Measurements from ENCODE around the gene HNRNPUL1. TPM values are rescaled to one million over a fixed set of nuclear protein-coding genes. Genes with fewer than 3 reads are reported as not detected.
A peak's percentile ranks its signal among the peaks of the same experiment; 100 is the strongest.
"Not testable (repeated sequence)": the region's sequence is repeated elsewhere in the genome, so short reads cannot be mapped to it uniquely, and the experiment has no call there.

HNRNPUL1 gene
- total RNA-seq, 2 experiments from 2014 or later = 332 to 340 TPM

GRCh38 chr19:41289814-41290213 is 25.6 kb downstream of the HNRNPUL1 start:
- H3K4me3 Mint-ChIP-seq; POLR2A ChIA-PET; H3K9me3 Mint-ChIP-seq (ENCODE audit: insufficient read depth); H3K27me3 Mint-ChIP-seq (ENCODE audit: low read depth); ATAC-seq; DNase-seq; H3K27ac Mint-ChIP-seq: not testable (repeated sequence)
- H3K36me3 Mint-ChIP-seq (ENCODE audit: low read depth) = peaks cover 77% of the 10 kb centered on the region
- peaks cover 12% of the 10 kb centered on the region for H3K4me1 Mint-ChIP-seq (ENCODE audit: low read depth)
- CTCF ChIA-PET = interaction anchor here (3.3 kb wide), 1 partner anchor 19 kb away, joined by 18 read pairs; no protein-coding TSS in a partner anchor

- no peak for ATAC-seq
- no peak overlapping the region for H3K27ac Mint-ChIP-seq
- H3K4me1 Mint-ChIP-seq (ENCODE audit: low read depth) = peaks cover 51% of the 10 kb centered on the region
- no peak overlapping the region for H3K4me3 Mint-ChIP-seq
- H3K27me3 Mint-ChIP-seq (ENCODE audit: low read depth) = no peaks in the 10 kb centered on the region
- H3K36me3 Mint-ChIP-seq (ENCODE audit: low read depth) = peaks cover 88% of the 10 kb centered on the region
- no peak for DNase-seq
- H3K9me3 Mint-ChIP-seq (ENCODE audit: insufficient read depth) = no peaks in the 10 kb centered on the region
- ChIA-PET CTCF (interaction anchor here (1.2 to 2.3 kb wide), 2 partner anchors 14 to 57 kb away, joined by 3 to 18 read pairs; no protein-coding TSS in a partner anchor), POLR2A (interaction anchor here (1.5 kb wide), 1 partner anchor 29 kb away, joined by 5 read pairs; no protein-coding TSS in a partner anchor)
Observed at GRCh38 chr19:41294393-41294792, 30.2 kb downstream of the HNRNPUL1 start.

- Mint-ChIP-seq H3K9me3 (ENCODE audit: insufficient read depth) (no peaks in the 10 kb centered on the region), H3K27ac (peak overlapping the region; percentile 55), H3K4me1 (ENCODE audit: low read depth) (peaks cover 62% of the 10 kb centered on the region), H3K27me3 (ENCODE audit: low read depth) (no peaks in the 10 kb centered on the region), H3K36me3 (ENCODE audit: low read depth) (peaks cover 90% of the 10 kb centered on the region), H3K4me3 (no peak overlapping the region)
- ATAC-seq (no peak), DNase-seq (no peak)
- ChIA-PET POLR2A (interaction anchor here (0.8 to 4.3 kb wide), 2 partner anchors 10 to 12 kb away, joined by 3 to 26 read pairs; no protein-coding TSS in a partner anchor), CTCF (interaction anchor here (1.2 to 2.3 kb wide), 2 partner anchors 13 to 56 kb away, joined by 3 to 18 read pairs; no protein-coding TSS in a partner anchor)
Observed at GRCh38 chr19:41295499-41295898, 31.3 kb downstream of the HNRNPUL1 start.

DNA sequence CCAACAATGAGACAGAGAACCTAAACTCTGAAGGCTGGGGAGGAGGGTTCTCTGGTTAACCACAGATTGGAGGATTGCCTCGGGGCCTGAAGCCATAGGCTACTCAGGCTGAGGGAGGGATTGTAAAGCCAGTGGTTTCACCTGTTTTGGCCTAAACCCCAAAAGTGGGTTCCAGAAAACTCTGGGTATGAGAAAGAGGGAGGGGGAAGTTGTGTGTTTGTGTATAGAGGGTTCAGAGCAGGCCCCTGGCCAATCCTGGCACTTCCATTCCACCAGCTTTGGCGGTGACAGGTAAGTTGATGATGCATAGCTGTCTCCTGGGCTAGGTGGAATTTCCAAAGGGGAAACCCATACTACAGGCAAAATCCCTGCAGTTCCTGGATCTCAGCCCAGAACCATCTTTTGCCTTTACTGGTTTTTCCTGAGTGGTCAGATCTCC is 32.3 kb downstream of the HNRNPUL1 start:
- no peaks in the 10 kb centered on the region for H3K9me3 Mint-ChIP-seq (ENCODE audit: insufficient read depth)
- no peak for DNase-seq
- H3K36me3 Mint-ChIP-seq (ENCODE audit: low read depth) = peaks cover 93% of the 10 kb centered on the region
- H3K4me3 Mint-ChIP-seq = no peak overlapping the region
- CTCF ChIA-PET = interaction anchor here (2.3 kb wide), 1 partner anchor 12 kb away, joined by 18 read pairs; no protein-coding TSS in a partner anchor
- H3K27ac Mint-ChIP-seq = peak overlapping the region; percentile 71
- no peaks in the 10 kb centered on the region for H3K27me3 Mint-ChIP-seq (ENCODE audit: low read depth)
- POLR2A ChIA-PET = interaction anchor here (4.3 kb wide), 1 partner anchor 11 kb away, joined by 26 read pairs; no protein-coding TSS in a partner anchor
- peaks cover 71% of the 10 kb centered on the region for H3K4me1 Mint-ChIP-seq (ENCODE audit: low read depth)
- no peak for ATAC-seq

DNA sequence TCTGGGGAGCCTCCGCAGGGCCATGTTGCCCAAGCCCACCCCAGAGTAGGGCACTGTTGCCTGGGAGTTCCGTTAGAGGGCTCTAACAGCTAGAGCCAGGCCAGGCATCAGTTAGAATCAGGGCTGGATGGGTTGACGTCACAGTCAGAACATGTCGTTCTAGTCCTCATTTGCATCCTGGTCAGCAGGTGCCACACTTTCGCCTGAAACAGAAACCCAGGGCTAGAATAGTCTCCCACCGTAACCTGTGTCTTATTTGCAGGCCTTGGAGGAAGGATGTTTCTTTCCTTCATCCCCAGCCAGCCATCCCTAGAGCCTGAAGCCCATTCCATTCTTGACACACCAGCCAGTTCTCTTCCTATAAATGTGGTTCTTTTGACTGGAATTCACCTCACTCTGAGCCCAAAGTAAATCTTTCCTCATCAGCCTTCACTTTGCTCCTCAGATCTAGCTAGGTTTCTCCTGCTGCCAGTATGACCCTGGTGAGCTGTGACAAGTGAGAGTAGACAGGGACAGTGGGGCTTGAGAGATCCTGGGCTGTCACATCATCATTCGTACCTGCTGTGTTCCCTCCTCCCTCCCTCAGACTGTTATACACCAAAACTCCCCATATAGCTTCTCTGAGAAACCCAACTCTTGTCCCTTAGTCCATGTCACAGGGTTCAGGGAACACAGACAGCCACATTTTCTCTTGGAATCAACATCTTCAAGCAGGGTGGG is 33.6 kb downstream of the HNRNPUL1 start:
- peak; percentile 43 for ATAC-seq
- ChIA-PET POLR2A (interaction anchor here (0.8 to 4.3 kb wide), 4 partner anchors 10 to 34 kb away, joined by 3 to 26 read pairs (median 7); partner anchors contain the start of gene CCDC97), CTCF (interaction anchor here (1.0 to 3.5 kb wide), 4 partner anchors 9 to 35 kb away, joined by 3 to 28 read pairs (median 4); no protein-coding TSS in a partner anchor)
- Mint-ChIP-seq H3K4me3 (no peak overlapping the region), H3K27ac (peak overlapping the region; percentile 80), H3K36me3 (ENCODE audit: low read depth) (peaks cover 94% of the 10 kb centered on the region), H3K27me3 (ENCODE audit: low read depth) (no peaks in the 10 kb centered on the region), H3K4me1 (ENCODE audit: low read depth) (peaks cover 85% of the 10 kb centered on the region), H3K9me3 (ENCODE audit: insufficient read depth) (no peaks in the 10 kb centered on the region)
- DNase-seq = no peak

GRCh38 chr19:41298348-41298964 is 34.3 kb downstream of the HNRNPUL1 start:
- Mint-ChIP-seq H3K27me3 (ENCODE audit: low read depth) (no peaks in the 10 kb centered on the region), H3K4me3 (no peak overlapping the region), H3K4me1 (ENCODE audit: low read depth) (peaks cover 91% of the 10 kb centered on the region), H3K36me3 (ENCODE audit: low read depth) (peaks cover 96% of the 10 kb centered on the region), H3K9me3 (ENCODE audit: insufficient read depth) (no peaks in the 10 kb centered on the region), H3K27ac (peak overlapping the region; percentile 80)
- DNase-seq (peak; percentile 51), ATAC-seq (peak; percentile 51)
- POLR2A ChIA-PET = interaction anchor here (0.6 to 4.3 kb wide), 6 partner anchors 9 to 35 kb away, joined by 3 to 26 read pairs (median 4); partner anchors contain the start of gene CCDC97
- CTCF ChIA-PET = interaction anchor here (1.0 to 3.5 kb wide), 5 partner anchors 10 to 35 kb away, joined by 3 to 28 read pairs (median 4); partner anchors contain the start of gene CCDC97

GRCh38 chr19:41299046-41299754 is 35.0 kb downstream of the HNRNPUL1 start:
- Mint-ChIP-seq H3K9me3 (ENCODE audit: insufficient read depth) (no peaks in the 10 kb centered on the region), H3K27ac (peak overlapping the region; percentile 71), H3K4me3 (no peak overlapping the region), H3K27me3 (ENCODE audit: low read depth) (no peaks in the 10 kb centered on the region), H3K36me3 (ENCODE audit: low read depth) (peaks cover 96% of the 10 kb centered on the region), H3K4me1 (ENCODE audit: low read depth) (peaks cover 99% of the 10 kb centered on the region)
- ATAC-seq (no peak), DNase-seq (no peak)
- ChIA-PET CTCF (interaction anchor here (1.0 to 3.5 kb wide), 5 partner anchors 9 to 36 kb away, joined by 3 to 28 read pairs (median 4); partner anchors contain the start of gene CCDC97), POLR2A (interaction anchor here (0.6 to 4.3 kb wide), 5 partner anchors 8 to 426 kb away, joined by 3 to 26 read pairs (median 4); partner anchors contain the start of gene CCDC97)

DNA sequence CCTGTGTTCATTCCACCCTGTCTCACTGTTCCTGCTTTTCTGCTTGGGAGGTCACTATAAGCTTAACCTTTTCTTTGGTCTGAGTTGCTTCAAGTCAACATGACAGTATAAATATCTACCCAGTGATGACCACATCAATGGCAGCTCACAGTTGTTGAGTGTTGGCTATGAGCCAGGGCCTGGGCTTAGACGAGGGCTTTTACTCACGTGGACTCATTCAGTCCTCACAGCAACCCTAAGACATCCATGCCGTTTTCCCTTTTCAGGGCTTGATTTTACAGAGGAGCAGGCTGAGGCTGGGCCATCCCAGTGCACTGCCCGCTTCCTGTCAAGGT is 35.5 kb downstream of the HNRNPUL1 start:
- ChIA-PET POLR2A (interaction anchor here (4.3 kb wide), 1 partner anchor 8 kb away, joined by 26 read pairs; no protein-coding TSS in a partner anchor), CTCF (interaction anchor here (1.0 to 3.5 kb wide), 3 partner anchors 8 to 37 kb away, joined by 4 to 28 read pairs (median 5); partner anchors contain the start of gene CCDC97)
- no peak for ATAC-seq
- Mint-ChIP-seq H3K36me3 (ENCODE audit: low read depth) (peaks cover 96% of the 10 kb centered on the region), H3K27ac (peak overlapping the region; percentile 71), H3K9me3 (ENCODE audit: insufficient read depth) (no peaks in the 10 kb centered on the region), H3K27me3 (ENCODE audit: low read depth) (no peaks in the 10 kb centered on the region), H3K4me3 (no peak overlapping the region), H3K4me1 (ENCODE audit: low read depth) (peaks cover 100% of the 10 kb centered on the region)
- peak; percentile 47 for DNase-seq

GRCh38 chr19:41300555-41300954 is 36.4 kb downstream of the HNRNPUL1 start:
- Mint-ChIP-seq H3K4me1 (ENCODE audit: low read depth) (peaks cover 100% of the 10 kb centered on the region), H3K27ac (peak overlapping the region; percentile 71), H3K36me3 (ENCODE audit: low read depth) (peaks cover 96% of the 10 kb centered on the region), H3K27me3 (ENCODE audit: low read depth) (no peaks in the 10 kb centered on the region), H3K4me3 (no peak overlapping the region), H3K9me3 (ENCODE audit: insufficient read depth) (no peaks in the 10 kb centered on the region)
- ChIA-PET POLR2A (interaction anchor here (4.1 kb wide), 1 partner anchor 36 kb away, joined by 53 read pairs; the partner anchor contains the start of gene HNRNPUL1), CTCF (interaction anchor here (0.7 to 9.3 kb wide), 7 partner anchors 7 to 52 kb away, joined by 3 to 138 read pairs (median 7); partner anchors contain the start of genes CCDC97 and HNRNPUL1)
- ATAC-seq (no peak), DNase-seq (no peak)

GRCh38 chr19:41302624-41303351 is 38.6 kb downstream of the HNRNPUL1 start:
- peak; percentile 83 for DNase-seq
- peaks cover 94% of the 10 kb centered on the region for H3K36me3 Mint-ChIP-seq (ENCODE audit: low read depth)
- peak; percentile 48 for ATAC-seq
- H3K4me1 Mint-ChIP-seq (ENCODE audit: low read depth) = peaks cover 100% of the 10 kb centered on the region
- no peaks in the 10 kb centered on the region for H3K9me3 Mint-ChIP-seq (ENCODE audit: insufficient read depth)
- peak overlapping the region; percentile 71 for H3K4me3 Mint-ChIP-seq
- POLR2A ChIA-PET = interaction anchor here (0.6 to 4.1 kb wide), 5 partner anchors 24 to 526 kb away, joined by 3 to 53 read pairs (median 3); partner anchors contain the start of gene HNRNPUL1
- no peaks in the 10 kb centered on the region for H3K27me3 Mint-ChIP-seq (ENCODE audit: low read depth)
- CTCF ChIA-PET = interaction anchor here (0.7 to 9.3 kb wide), 9 partner anchors 14 to 653 kb away, joined by 3 to 138 read pairs (median 4); partner anchors contain the start of gene HNRNPUL1
- peak overlapping the region; percentile 99 for H3K27ac Mint-ChIP-seq

All from activated CD8-positive, alpha-beta T cell treated with anti-CD3 and anti-CD28 coated beads, Interleukin-2, amount 10 ng/mL, durations not matched to agents 7 days and 5 days (primary cell).